Ammon's horn (tissue), 1 donor: ENCODE data around the gene HIP1.
"Not testable (repeated sequence)": the region's sequence is repeated elsewhere in the genome, so short reads cannot be mapped to it uniquely, and the experiment has no call there.

Source experiments
- DNase-seq: peaks from one replicate; pipeline ENCODE4 v3.0.0-alpha.2; 2016; ENCODE audit warnings: low spot score

HIP1 gene

DNA sequence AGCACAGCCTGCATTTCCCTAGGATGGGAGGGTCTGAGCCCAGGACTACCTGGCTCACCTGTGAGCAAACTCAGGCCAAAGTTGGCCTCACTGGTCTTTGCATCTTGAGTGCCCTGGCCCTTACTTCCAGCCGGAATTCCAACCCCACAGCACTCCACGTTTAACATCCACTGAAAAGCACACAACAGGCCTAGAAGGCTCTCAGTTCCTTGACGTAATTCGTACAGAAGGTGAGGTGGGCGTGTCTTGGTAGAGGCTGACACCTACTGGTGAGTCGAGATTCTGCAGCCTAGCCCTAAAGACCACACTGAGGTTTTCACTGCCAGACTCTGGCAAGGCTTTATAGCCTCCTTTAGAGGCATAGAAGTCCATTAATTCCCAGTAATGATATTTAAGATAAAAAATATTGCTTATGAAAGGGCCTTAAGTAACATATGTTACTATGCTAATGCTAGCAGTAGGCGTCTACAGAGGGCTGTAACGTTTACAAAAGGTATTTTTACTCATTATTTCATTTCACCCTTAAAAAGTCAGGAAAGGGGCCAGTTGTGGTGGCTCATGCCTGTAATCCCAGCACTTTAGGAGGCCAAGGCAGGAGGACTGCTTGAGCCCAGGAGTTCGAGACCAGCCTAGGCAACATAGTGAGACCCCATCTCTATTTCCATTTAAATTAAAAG, 95.8 kb downstream of the HIP1 start:
- DNase-seq = peak; percentile 47

DNA sequence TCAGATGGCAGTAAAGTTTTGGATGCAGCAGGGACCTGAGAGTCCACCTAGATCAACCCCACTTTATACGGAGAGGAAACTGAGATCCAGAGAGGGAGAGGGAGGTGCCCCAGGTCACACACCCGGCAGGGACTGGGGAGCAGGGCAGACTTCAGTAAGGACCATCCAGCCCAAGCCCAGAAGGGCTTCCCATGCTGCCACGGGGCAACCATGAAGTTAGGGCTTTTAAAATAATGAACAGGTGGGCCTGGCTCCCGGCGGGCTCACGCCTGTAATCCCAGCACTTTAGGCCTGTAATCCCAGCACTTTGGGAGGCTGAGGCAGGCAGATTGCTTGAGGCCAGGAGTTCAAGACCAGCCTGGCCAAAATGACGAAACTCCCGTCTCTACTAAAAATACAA, 98.5 kb downstream of the HIP1 start:
- DNase-seq = no peak

DNA sequence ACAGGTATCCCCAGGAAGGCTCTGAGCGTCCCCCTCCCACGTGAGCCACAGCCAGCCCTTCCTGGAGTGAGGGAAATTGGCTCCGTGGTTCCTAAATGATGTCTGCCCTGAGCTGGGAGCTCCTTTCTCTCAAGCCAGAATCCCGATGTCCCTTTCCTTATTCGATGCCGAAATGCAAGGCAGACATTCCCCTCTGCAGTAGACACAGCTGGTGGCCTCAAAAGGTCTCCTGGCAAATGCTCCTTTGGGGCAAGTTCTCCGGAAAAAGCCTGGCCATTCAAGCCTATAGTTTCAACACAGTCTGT, 98.9 kb downstream of the HIP1 start:
- DNase-seq = no peak

DNA sequence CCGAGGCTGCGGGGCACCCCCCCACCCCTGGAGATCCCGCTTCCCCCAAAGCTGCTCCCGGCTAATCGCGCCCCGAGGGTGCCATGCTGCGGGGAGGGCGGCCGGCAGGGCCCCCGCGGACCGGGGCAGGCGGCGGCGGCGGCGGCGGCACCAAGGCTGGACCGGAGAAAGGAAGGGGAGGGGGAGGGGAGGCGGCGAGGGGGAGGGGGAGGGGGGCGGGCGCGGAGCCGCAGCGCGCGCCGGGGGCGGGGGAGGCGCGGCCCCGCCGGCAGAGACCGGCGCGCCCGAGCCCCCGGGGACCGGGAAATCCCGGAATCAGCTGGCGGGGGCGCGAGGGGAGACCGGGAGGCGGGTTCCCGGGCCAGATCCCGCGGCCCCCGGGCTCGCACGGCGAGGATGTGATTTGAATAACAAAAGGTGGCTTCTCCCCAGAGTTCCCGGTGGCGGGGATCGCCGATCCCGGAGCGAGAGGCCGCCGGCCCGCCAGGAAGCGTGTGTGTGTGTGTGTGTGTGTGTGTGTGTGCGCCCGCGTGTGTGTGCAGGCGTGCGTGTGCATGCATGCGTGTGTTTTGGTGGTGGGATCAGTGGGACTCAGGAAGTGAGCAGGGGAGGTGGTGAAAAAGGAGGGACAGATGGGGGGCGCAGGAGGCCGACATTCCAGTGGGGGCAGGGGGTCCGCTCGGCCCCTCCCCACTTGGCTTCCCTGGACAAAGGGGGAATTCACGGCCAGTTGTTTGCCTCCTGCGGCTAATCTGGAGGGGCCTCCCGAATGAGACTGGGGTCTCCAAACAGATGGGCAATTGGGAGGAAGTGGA, 99.5 kb downstream of the HIP1 start:
- peak; percentile 45 for DNase-seq

DNA sequence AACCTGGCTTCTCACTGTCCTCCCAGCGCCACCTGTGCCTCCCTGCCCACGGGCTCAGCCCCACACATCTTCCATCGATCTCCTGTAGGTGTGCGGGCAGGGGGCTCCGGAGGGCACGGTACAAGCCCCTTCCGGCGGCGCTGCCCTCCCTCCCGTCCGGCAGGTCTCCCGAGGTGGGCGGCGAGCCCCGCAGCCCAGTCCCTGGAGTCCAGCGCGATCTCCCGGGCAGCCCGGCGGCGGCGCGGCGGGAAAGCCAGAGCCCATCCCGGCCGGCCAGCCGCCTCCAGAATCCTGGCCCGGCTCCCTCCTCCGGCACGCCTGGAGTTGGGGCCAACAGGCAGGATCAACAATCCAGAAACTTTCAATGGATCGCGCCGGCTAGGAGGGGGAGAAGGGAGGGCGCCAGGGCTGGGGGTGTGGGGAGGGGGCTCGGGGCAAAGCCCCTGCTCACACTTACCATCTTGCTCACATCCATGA, 100.1 kb downstream of the HIP1 start:
- DNase-seq = peak; percentile 37

DNA sequence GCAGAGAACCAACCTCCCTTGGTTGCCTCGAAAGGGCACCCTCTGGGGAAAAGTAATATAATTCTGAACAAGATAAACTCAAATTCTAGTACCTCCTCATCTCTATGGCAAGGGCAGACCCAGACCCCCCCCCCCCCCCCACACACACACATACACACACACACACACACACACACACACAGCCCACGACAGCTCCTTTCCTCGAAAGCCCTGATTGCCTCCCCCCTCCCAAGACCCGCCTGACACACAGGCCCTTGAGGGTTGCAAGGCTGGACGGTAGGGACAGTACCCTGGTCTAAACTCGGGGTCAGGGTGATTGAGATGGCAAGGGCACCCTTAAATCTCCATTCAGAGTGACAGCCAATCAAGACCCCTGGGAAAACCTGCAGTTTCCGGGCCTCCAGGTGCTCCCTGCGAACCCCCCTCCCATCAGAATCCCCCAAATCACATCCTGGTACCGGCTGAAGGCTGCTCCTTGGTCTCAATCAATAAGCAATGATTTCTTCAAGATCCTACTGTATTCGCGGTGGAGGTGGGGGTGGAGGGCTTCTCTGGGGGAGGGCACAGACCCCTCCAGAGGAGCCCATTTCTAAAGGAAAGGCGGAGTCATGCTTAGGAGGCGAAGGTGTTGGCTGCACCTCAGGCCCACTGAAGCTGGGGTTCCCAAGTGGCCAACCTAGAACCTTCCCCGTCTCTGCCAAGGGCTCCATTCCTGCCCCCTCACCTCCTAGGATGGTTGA, 100.7 kb downstream of the HIP1 start:
- peak; percentile 20 for DNase-seq

DNA sequence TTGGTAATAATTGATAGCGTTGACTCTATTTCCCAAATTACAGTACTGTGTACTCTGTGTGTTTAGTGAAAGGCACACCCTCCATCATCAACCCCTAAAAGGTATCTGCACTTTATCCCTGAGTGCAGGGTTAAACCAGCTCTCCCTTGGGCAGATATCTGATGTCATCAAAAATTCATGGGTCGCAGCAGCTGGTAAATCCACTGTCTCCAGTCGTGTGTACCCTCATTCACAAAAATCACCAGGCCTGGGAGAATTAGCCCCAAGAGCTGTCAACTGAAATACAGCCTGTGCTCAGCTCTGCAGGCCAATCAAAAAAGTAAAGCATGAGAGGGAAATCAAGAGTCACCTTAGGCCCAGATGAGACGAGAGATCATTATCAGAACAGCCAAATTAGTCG, 103.7 kb downstream of the HIP1 start:
- no peak for DNase-seq

DNA sequence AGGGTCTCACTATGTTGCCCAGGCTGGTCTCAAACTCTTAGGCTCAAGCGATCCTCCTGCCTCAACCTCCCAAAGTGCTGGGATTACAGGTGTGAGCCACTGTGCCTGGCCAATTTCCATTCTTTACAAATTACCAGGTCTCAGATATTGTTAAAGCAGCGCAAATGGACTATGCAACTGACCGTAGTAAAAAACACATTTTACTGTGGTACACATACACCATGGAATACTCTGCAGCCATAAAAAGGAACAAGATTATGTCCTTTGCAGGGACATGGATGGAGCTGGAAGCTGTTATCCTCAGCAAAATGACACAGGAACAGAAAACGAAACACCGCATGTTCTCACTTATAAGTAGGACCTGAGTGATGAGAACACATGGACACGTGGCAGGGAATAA, 106.2 kb downstream of the HIP1 start:
- not testable (repeated sequence) for DNase-seq

DNA sequence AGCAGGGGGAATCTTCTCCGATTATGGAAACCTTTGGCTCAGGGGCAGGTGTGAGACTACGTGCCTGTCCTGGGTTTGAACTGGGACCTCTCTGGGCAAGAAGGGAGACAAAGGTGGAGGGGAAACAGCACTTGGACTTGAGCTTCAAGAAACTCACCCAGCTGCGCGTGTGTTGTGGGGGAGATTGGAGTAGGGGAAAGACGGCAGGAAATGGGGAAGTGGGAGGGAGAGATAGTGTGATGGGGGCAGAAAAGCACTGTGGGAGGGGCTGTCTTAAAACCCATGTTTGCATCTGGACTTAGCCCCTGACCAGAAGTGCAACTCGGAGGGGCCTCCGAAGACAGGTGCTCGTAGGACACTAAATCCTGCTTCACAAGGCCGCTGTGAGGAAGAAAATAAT, 107.0 kb downstream of the HIP1 start:
- no peak for DNase-seq

DNA sequence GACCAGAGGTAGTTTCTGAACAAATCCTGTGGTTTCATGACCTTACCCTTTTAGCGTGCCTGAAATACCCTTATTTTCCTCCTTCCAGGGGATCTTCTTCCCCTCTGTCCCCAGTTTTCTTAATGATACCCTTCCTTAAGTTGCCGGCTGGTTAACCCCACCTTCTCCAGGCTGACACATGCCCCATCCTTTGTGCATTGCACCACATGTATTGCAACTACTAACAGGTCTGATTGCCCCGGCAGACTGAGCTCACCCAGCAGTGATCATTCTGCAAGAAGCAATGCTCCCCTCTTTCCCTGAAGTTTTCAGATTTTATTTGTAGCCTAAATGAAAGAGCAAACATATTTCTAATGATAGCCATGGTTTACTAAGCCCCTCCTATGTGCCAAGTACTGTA, 108.2 kb downstream of the HIP1 start:
- DNase-seq = no peak

DNA sequence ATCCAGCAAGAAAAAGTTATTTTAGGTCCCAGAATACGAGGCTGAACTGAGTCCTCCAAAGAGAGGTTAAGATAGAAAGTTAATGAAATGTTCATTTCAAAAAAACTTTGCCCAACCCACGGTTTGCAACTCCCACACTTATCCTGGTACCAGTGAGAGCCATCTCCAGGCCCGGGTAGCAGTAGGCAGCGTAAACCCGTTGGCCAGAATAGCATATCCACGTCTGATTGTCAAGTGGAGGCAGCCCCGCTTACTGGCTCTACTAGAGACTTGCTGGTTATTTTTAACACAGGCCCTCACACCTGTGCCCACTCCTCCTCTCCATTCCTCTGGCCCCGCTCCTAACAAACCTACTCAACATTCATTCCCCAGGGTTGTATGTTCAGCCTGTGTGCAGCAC, 109.7 kb downstream of the HIP1 start:
- DNase-seq = no peak

DNA sequence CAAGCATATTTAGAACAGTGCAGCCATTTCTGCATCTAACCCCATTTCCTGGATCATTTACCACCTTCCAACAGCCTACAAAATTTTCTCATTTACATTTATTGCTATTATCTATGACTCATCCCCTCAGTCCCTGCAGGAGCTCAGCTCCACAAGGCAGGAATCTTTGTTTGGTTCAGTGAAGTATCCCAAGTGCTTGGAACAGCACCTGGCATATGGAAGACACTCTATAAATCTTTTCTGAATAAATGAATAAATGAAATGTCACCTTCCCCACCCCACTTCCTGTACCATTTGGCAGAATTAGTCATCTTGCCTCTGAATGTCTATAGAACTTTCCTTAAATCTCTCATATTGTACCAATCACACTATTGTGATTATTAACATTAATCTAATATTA, 110.7 kb downstream of the HIP1 start:
- DNase-seq = no peak

DNA sequence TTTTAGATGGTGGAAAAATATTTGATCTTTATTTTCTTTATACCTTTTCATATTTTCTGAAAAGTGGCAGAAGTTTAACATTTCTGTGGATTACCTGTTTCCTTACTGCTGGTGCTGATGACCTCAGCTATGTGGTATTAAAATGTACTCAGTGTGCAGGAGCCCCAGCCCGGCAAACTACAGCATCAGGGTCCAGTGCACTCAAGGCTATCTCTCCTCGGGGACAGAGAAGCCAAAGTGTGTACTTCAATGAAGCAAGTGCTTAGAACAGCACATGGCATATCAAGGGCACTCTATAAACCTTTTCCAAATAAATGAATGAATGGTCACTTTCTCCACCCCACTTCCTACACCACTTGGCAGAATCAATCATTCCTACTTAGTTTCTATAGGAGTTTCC, 111.8 kb downstream of the HIP1 start:
- DNase-seq = no peak

DNA sequence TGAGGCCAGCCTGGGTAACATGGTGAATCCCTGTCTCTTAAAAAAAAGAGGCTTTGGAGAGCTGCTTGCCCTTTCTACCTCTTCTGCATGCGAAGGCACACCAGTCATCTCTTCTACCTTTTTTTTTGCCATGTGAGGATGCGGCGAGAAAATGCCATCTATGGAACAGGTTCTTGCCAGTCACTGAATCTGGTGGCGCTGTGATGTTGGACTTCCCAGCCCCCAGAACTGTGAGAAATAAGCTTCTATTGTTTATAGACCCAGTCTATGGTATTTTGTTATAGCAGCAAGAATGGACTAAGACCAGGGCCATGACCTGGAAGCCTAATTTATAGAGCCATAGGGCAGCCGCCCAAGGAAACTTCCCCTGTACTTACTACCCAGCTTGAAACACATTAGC, 112.9 kb downstream of the HIP1 start:
- no peak for DNase-seq

DNA sequence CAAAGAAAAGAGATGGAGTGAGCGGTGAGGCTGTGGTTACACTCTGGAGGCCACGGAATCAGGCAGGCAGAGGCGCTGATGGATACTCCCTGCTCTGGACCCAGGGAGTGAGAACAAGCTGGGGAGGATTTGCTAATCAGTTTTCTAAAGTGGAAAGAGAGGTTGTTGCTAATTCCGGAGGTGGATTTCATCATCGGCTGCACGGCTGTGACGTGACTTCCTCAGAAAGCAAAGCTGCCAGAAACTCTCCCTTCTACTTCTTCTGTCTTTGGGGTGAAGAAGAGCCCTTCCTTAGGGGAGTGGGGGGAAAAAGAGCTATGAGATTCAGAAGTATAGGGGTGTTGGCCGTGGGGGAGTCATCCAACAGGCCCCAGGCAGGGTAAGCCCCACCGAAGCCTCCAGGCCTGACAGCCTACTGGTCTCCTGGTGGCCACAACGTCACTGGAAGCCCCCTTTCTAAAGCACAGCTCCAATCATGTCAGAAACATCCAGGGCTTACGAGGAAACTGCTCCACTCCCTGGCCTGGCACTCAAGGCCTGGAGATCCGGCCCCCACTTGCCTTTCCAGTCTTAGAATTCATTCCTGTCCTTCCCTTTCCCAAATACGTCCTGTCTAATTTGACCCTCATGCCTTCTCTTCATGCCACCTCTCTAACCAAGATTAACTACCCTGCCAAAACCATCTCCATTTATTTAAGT, 114.5 kb downstream of the HIP1 start:
- DNase-seq = peak; percentile 43

DNA sequence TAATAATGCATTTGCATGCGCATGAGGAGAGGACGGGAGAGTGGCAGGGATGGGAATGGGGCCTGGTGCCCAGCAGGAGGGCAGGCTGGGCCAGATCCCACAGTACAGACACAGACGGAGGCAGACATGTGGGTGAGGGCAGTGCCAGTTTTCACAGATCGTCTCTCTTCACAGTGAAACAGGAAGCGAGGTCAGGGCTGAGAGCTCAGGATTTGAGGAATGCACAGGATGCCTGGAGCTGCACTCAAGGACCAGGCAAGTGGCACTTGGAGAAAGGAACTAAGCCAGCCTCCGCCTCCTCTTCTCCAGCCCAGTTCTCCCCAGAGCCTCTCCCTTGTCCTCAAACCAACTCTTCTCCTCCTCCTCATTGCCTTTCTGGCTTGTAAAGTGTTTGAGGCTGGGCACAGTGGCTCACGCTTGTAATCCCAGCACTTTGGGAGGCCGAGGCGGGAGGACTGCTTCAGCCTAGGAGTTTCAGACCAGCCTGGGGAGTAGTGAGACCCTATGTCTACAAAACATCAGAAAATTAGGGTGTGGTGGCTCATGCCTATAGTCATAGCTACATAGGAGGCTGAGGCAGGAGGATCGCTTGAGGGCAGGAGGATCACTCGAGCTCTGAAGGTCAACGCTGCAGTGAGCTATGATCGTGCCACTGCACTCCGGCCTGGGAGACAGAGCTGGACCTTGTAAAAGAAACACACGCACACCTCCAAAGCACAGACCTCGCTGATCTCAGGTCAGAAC, 115.2 kb downstream of the HIP1 start:
- peak; percentile 75 for DNase-seq

DNA sequence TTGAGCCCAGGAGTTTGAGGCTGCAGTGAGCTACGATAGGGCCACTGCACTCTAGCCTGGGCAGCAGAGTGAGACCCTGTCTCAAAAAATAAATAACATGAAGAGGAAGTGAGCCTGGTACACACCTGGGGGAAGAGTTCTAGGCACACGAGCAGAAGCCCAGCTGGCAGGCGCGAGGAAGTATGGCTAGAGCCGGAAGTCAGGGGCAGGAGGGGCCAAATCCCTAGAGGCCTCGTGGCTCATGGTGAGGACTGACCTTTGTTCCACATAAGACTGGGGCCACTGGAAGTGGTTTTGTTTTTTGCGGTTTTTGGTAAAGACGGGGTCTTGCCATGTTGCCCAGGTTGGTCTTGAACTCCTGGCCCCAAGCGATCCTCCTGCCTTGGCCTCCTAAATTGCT, 117.6 kb downstream of the HIP1 start:
- DNase-seq = no peak

DNA sequence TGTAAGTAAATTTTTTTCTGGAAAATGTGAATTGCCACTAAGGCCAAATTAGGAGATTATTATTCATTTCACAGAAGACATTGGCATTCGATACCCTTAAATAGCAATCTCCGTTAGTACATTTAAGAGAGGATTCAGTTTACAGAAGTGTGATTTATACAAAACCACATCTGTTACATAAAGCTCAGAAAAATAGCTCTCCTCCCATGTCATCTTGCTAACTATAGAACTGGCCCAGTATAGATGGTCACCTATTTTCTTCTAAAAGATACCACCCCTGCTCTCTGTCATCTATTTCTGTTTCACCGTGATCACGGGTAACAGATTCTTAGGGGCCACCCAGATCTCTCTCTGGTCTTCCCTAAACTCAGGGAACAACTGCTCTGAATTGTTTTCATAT, 119.1 kb downstream of the HIP1 start:
- DNase-seq = no peak

DNA sequence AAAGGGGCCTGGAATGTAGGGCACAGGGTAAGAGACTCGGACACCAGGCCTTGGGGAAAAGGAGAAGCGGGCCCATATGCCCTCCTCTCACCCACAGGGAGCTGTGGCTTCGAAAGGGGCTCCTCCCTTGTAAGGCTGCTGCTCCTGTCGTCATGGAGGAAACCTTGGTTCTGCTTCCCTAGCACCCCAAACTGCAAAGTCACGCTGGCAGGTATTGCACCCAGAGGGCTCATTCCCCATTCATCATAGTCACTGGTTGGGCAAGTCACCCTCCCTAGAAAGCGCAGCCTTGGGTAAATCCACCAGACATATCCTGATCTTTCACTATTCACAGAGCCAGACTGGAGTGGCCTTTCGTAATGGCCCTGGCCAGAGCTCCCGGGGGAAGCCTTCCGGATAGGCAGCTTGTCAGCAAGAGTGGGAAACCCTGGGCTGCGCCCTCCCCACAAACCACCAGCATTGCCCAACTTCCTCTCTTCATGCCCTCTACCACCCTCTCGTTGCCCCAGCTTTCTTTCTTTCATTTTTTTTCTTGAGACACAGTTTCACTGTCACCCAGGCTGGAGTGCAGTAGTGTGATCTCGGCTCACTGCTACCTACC, 121.0 kb downstream of the HIP1 start:
- DNase-seq = peak; percentile 68

DNA sequence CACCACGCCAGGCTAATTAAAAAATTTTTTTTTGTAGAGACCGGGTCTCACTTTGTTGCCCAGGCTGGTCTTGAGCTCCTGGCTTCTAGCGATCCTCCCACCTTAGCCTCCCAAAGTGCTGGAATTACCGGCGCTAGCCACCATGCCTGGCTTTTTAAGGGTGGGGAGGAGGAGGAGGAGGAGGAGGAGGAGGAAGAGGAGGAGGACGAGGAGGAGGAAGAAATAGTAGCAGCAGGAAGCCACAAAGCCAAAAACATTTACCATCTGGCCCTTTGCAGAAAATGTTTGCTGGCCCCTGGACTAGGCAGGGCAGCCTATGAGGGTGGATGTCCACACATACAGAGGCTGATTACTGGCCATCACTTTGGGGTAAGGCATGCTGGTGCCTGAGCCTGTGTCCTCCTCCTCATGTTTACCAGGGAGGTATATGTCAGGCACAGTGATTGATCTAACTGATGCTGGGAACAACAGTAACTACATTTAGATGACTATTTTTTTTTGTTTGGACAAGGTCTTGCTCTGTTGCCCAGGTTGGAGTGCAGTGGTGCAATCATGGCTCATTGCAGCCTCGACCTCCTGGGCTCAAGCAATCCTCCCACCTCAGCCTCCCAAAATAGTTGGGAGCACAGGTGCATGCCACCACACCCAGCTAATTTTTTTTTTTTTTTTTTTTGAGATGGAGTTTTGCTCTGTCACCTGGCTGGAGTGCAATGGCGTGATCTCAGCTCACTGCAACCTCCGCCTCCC, 122.1 kb downstream of the HIP1 start:
- no peak for DNase-seq

DNA sequence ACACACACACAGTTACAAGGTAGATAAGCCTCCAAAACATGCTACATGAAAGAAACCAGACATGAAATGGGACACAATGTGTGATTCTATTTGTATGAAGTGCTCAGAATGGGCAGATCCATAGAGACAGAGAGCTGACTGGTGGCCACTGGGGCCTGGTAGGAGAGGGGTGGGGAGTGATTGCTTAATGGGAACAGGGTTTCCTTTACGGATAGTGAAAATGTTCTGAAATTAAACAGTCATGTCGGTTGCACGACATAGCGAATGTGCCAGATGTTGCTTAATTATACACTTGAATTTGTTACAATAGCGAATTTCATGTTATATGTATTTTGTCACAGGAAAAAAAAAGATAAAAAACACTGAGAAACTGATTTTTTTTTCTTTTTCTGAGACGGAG, 124.3 kb downstream of the HIP1 start:
- DNase-seq = no peak
